Esophagus muscularis mucosa (tissue), 4 donors: ENCODE measurements around the gene EDEM3. TPM values are rescaled to one million over a fixed set of nuclear protein-coding genes. Genes with fewer than 3 reads are reported as not detected.

Source experiments
- DNase-seq: peaks from one replicate; pipeline ENCODE4 v3.0.0-alpha.2; 2017; ENCODE audit errors: extremely low spot score
- H3K27ac ChIP-seq, 4 donors: fragments of 200-600 bp; sonication (generic); replicated peaks in 1 of 4; 1 replicate in 3 of 4; 2 replicates in 1 of 4; pipeline ENCODE4 v1.5.1; 2016 to 2019; ENCODE audit warnings: mild to moderate bottlenecking in 1 of 4
- H3K27me3 ChIP-seq, 4 donors: fragments of 200-600 bp; sonication (generic); one replicate each; pipeline versions ENCODE4 v1.5.1 to v1.6.0; 2016 to 2019
- H3K36me3 ChIP-seq, 4 donors: fragments of 200-600 bp; sonication (generic); one replicate each; pipeline ENCODE4 v1.5.1; 2016 to 2019
- H3K4me1 ChIP-seq, 4 donors: fragments of 200-600 bp; sonication (generic); one replicate each; pipeline ENCODE4 v1.5.1; 2016 to 2019
- H3K4me3 ChIP-seq, 4 donors: fragments of 200-600 bp; sonication (generic); 1 replicate in 2 of 4; 2 replicates in 2 of 4; pipeline ENCODE4 v1.5.1; 2016 to 2019; ENCODE audit warnings: mild to moderate bottlenecking in 4 of 4, moderate library complexity in 1 of 4
- H3K9me3 ChIP-seq, 4 donors: fragments of 200-600 bp; sonication (generic); 1 replicate in 3 of 4; 2 replicates in 1 of 4; pipeline ENCODE4 v1.5.1; 2016 to 2019
- EP300 ChIP-seq: sonication (generic); formaldehyde crosslinking; IDR thresholded peaks from one replicate; pipeline ENCODE4 v1.6.1; 2017; ENCODE audit warnings: antibody characterized with exemption
- POLR2A ChIP-seq: fragments of 450-650 bp; IDR thresholded peaks from one replicate; pipeline ENCODE4 v1.6.1; 2017; ENCODE audit warnings: antibody characterized with exemption, moderate library complexity, mild to moderate bottlenecking, low read depth
- POLR2AphosphoS5 ChIP-seq, 2 donors: sonication (generic); formaldehyde crosslinking; IDR thresholded peaks; one replicate each; pipeline ENCODE4 v1.6.1; 2017; ENCODE audit warnings: antibody characterized with exemption in 2 of 2
- WGBS: methylation state at CpG from one replicate; pipeline ENCODE4 v1.1.5; 2018; 5-methylcytosine and 5-hydroxymethylcytosine counted together
- intact Hi-C: fragments of 100-400 bp; cut with DNase I; formaldehyde crosslinking; loops from one replicate; pipeline ENCODE4 v1.15.1; 2023
- total RNA-seq, 4 donors: library from RNA; depleted of rRNA; stranded (reverse); fragments of >200 nt; gene quantifications; one replicate each; pipeline versions ENCODE4 v1.1.0 to v1.2.1, GENCODE V29; 2016
- TF ChIP-seq, protein P1 (sequence below), 3 experiments: fragments of 200-600 bp in 2 of 3; fragments of 450-650 bp in 1 of 3; sonication (generic) in 2 of 3; IDR thresholded peaks; one replicate each; pipeline ENCODE4 v1.5.1; 2017 to 2019; ENCODE audit warnings: antibody characterized with exemption in 3 of 3, mild to moderate bottlenecking in 2 of 3, moderate library complexity in 1 of 3

EDEM3 gene
- total RNA-seq, 4 donors from 2014 or later = 28.7 to 36.1 (median 29.4) TPM

DNA sequence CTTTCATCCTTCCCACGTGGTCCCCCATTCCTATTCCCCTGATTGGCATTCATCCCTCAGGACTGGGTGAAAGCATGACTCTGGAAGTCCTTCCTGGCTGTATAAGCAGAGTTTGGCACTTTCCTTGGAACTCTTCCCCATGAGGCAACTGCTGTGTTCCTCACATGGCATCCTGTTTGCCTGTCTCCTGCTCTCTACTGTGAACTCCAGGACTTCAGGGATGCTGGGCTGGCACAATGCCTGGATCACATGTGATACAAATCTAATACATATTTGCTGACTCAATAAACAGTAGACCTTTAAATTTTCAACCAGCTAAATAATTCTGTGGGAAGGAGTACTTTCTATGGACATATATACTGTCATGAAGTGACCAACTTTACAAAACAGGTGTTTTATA is 46.8 kb upstream of the EDEM3 start:
- Histone ChIP-seq H3K27ac (no peak overlapping the region), H3K4me3 (no peak overlapping the region), H3K36me3 (peaks cover 16 to 75% (median 58%) of the 10 kb centered on the region in 4 donors), H3K27me3 (no peaks in the 10 kb centered on the region), H3K4me1 (peaks cover 8 to 25% (median 12%) of the 10 kb centered on the region in 4 donors), H3K9me3 (no peaks in the 10 kb centered on the region)
- no peak for TF ChIP-seq POLR2A
- no peak for TF ChIP-seq POLR2AphosphoS5 (IDR thresholded peaks at IDR 0.05)
- TF ChIP-seq, protein P1, sequence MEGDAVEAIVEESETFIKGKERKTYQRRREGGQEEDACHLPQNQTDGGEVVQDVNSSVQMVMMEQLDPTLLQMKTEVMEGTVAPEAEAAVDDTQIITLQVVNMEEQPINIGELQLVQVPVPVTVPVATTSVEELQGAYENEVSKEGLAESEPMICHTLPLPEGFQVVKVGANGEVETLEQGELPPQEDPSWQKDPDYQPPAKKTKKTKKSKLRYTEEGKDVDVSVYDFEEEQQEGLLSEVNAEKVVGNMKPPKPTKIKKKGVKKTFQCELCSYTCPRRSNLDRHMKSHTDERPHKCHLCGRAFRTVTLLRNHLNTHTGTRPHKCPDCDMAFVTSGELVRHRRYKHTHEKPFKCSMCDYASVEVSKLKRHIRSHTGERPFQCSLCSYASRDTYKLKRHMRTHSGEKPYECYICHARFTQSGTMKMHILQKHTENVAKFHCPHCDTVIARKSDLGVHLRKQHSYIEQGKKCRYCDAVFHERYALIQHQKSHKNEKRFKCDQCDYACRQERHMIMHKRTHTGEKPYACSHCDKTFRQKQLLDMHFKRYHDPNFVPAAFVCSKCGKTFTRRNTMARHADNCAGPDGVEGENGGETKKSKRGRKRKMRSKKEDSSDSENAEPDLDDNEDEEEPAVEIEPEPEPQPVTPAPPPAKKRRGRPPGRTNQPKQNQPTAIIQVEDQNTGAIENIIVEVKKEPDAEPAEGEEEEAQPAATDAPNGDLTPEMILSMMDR (IDR thresholded peaks at IDR 0.05) = no peak
- TF ChIP-seq EP300 = no peak
- intact Hi-C loops = no loop called here
- no peak for DNase-seq
- WGBS = 79% methylated on average over 1 of the region's 1 CpG

DNA sequence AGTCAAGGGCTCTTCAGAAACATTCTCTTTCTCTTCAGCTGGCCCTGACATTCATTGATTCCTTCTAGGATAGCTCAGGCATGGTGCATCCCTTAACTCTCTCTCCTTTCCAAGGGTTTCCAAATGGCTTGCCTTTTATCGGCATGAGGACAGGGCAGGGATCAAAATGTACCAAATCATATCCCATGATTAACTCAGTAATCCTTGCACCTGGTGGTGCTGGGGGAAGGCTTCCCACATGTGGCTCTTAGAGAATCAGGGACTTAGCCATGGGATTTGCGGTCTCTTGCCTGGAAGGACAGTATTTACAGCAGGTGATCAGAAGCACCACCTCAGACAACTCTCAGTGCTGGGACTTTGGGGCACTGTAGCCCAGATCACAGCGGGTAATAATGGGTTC is 46.2 kb upstream of the EDEM3 start:
- H3K4me1 ChIP-seq = peaks cover 3 to 20% (median 6%) of the 10 kb centered on the region in 4 donors
- peaks cover 17 to 75% (median 60%) of the 10 kb centered on the region in 4 donors for H3K36me3 ChIP-seq
- no peaks in the 10 kb centered on the region for H3K9me3 ChIP-seq
- TF ChIP-seq POLR2AphosphoS5 (IDR thresholded peaks at IDR 0.05) (no peak), POLR2A (no peak), EP300 (no peak)
- TF ChIP-seq, protein P1 (IDR thresholded peaks at IDR 0.05) = no peak
- WGBS = 97% methylated on average over 3 of the region's 3 CpGs
- H3K4me3 ChIP-seq = no peak overlapping the region
- DNase-seq = no peak
- intact Hi-C loops = no loop called here
- H3K27ac ChIP-seq = no peak overlapping the region
- no peaks in the 10 kb centered on the region for H3K27me3 ChIP-seq

DNA sequence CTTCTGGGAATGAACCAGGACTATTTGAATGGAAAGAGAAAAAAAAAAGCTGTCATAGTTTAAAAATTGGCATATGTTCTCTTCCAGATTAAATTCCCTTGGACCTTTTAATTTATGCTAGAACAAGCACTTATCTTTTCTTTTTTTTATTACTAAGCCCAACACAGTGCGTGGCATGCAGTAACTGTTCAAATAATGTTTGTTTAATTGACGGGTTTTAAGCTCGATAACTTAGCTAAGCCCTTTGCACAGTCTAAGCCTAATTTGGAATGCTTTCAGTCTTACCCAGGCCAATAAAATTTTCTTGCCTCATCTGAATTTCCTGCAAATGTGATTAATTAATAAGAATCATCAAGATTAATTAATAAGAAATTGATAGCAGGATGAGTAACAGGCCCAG is 39.3 kb upstream of the EDEM3 start:
- no peak for TF ChIP-seq EP300
- TF ChIP-seq, protein P1 (IDR thresholded peaks at IDR 0.05) = no peak
- TF ChIP-seq POLR2A = no peak
- no peak for TF ChIP-seq POLR2AphosphoS5 (IDR thresholded peaks at IDR 0.05)
- 84% methylated on average over 3 of the region's 3 CpGs for WGBS
- no peak overlapping the region for H3K27ac ChIP-seq
- H3K9me3 ChIP-seq = no peaks in the 10 kb centered on the region
- no peaks in the 10 kb centered on the region for H3K27me3 ChIP-seq
- no peak overlapping the region for H3K4me3 ChIP-seq
- DNase-seq = no peak
- peaks cover 20 to 59% (median 45%) of the 10 kb centered on the region in 4 donors for H3K36me3 ChIP-seq
- intact Hi-C loops = no loop called here
- peaks cover 16 to 24% (median 22%) of the 10 kb centered on the region in 4 donors for H3K4me1 ChIP-seq

DNA sequence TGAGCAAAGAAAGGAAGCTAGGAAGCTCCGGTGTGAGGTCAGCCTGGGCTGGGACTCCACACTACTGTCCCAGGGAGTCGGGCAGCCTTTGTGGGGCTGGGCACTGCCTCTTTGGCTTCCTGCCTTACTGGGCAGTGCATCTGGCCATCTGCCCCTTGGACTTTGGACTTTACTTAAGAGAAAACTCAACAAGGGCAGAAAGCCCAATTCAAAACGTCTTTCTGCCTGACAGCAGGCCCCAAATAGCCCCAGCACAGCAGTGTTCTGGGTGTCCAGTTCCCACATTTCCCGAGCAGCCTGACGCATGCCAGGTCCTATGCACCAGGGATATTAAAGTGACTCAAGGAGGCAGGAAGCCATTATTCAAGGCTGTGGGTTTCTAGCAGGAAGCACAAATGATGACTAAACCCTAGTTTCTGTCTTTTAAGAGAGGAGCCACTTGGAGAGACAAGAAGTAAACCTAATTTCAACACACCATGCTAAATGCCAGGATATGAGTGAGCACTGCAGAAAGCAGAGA is 37.9 kb upstream of the EDEM3 start:
- peaks cover 20 to 50% (median 37%) of the 10 kb centered on the region in 4 donors for H3K36me3 ChIP-seq
- H3K4me1 ChIP-seq = peaks cover 16 to 24% (median 22%) of the 10 kb centered on the region in 4 donors
- no peaks in the 10 kb centered on the region for H3K9me3 ChIP-seq
- no peaks in the 10 kb centered on the region for H3K27me3 ChIP-seq
- TF ChIP-seq, protein P1 (IDR thresholded peaks at IDR 0.05) = no peak
- TF ChIP-seq POLR2AphosphoS5 (IDR thresholded peaks at IDR 0.05) = peak; percentile 59 to 65
- H3K27ac ChIP-seq = peak overlapping the region; percentile 43 to 79 (median 70)
- no peak overlapping the region for H3K4me3 ChIP-seq
- intact Hi-C loops = no loop called here
- peak; percentile 94 for DNase-seq
- 17% methylated on average over 5 of the region's 5 CpGs for WGBS

DNA sequence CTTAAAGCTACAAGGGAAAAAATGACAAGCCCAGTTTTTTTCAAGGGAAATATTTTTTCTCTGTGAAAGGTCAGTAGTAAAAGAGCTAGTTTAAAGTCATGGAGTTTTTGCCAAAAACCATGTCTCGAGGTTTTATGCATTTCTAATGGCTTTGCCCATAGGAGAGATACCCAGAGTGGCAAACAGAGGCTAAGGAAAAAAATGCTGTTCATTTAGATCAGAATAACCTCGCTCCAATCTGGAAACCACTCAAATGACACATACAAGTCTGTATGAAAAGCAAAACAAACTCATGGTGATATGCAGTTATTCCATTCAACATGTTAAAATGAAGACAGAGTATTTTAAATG is 36.9 kb upstream of the EDEM3 start:
- no peak for DNase-seq
- no peaks in the 10 kb centered on the region for H3K27me3 ChIP-seq
- intact Hi-C loops = no loop called here
- peaks cover 16 to 24% (median 22%) of the 10 kb centered on the region in 4 donors for H3K4me1 ChIP-seq
- no peaks in the 10 kb centered on the region for H3K9me3 ChIP-seq
- TF ChIP-seq POLR2A (no peak), POLR2AphosphoS5 (IDR thresholded peaks at IDR 0.05) (no peak), EP300 (no peak)
- TF ChIP-seq, protein P1 (IDR thresholded peaks at IDR 0.05) = no peak
- H3K4me3 ChIP-seq = no peak overlapping the region
- peak overlapping the region in 3 of 4 donors; percentile 61 to 79 (median 78) for H3K27ac ChIP-seq
- 51% methylated on average over 2 of the region's 2 CpGs for WGBS
- H3K36me3 ChIP-seq = peaks cover 20 to 40% (median 28%) of the 10 kb centered on the region in 4 donors
